PFSK-1 (cell line): Measurements from ENCODE around the gene SAT1.

Experiments used
- POLR2AphosphoS5 ChIP-seq: IDR thresholded peaks from 2 replicates; pipeline ENCODE4 v1.6.1; 2012; ENCODE audit warnings: low read depth, mild to moderate bottlenecking, control low read depth, low read length, moderate library complexity
- SIN3A ChIP-seq: IDR thresholded peaks from 2 replicates; pipeline ENCODE4 v1.6.1; 2012; ENCODE audit warnings: mild to moderate bottlenecking, low read length, moderate library complexity, borderline replicate concordance; ENCODE audit not compliant: insufficient read depth
- TAF1 ChIP-seq: IDR thresholded peaks from 2 replicates; pipeline ENCODE4 v1.6.1; 2012; ENCODE audit warnings: low read length, control low read depth, borderline replicate concordance; ENCODE audit not compliant: insufficient read depth
- TF ChIP-seq, protein P1 (sequence below), 2 experiments: IDR thresholded peaks; 2 replicates each; pipeline versions ENCODE4 v1.6.1 to v1.8.0; 2011 to 2012; ENCODE audit warnings: low read depth in 2 of 2, low read length in 2 of 2, control low read depth in 1 of 2, inconsistent platforms in 1 of 2, mild to moderate bottlenecking in 1 of 2, moderate library complexity in 1 of 2; ENCODE audit not compliant: insufficient read depth in 1 of 2

DNA sequence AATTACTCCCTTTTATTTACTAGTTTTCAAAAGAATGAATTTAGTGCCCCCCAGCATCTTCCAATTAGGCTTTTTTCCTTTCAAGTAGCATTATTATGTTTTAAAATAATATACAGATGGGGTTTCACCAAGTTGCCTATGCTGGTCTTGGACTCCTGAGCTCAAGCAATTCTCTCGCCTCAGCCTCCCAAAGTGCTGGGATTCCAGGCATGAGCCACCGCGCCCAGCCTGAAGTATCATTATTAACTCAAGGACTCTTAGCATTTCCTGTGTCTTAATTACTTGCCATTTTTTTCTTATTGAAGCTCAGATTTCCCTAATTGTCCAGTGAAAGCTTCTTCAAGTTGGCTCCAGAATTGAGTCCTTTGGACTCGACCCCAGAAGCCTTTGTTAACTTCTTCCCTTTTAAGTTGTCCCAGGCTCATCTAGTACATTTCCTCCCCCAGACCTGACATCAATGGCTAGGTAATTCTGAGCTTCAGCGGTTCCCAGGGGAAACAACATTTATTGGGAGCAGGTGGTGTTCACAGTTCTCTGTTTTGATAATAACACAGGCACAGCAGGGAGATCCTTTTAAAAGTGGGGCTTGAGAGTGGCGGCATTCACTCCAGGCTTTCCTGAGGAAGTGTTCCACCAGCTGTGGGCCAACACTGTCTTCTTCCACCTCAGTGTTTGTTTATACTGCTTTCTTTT lies 10.0 kb downstream of the SAT1 start:
- TF ChIP-seq POLR2AphosphoS5 (peak; percentile 26; the same call in 1 of the 2 replicates), TAF1 (no peak), SIN3A (peak; percentile 24; the same call in 1 of the 2 replicates)
- TF ChIP-seq, protein P1, sequence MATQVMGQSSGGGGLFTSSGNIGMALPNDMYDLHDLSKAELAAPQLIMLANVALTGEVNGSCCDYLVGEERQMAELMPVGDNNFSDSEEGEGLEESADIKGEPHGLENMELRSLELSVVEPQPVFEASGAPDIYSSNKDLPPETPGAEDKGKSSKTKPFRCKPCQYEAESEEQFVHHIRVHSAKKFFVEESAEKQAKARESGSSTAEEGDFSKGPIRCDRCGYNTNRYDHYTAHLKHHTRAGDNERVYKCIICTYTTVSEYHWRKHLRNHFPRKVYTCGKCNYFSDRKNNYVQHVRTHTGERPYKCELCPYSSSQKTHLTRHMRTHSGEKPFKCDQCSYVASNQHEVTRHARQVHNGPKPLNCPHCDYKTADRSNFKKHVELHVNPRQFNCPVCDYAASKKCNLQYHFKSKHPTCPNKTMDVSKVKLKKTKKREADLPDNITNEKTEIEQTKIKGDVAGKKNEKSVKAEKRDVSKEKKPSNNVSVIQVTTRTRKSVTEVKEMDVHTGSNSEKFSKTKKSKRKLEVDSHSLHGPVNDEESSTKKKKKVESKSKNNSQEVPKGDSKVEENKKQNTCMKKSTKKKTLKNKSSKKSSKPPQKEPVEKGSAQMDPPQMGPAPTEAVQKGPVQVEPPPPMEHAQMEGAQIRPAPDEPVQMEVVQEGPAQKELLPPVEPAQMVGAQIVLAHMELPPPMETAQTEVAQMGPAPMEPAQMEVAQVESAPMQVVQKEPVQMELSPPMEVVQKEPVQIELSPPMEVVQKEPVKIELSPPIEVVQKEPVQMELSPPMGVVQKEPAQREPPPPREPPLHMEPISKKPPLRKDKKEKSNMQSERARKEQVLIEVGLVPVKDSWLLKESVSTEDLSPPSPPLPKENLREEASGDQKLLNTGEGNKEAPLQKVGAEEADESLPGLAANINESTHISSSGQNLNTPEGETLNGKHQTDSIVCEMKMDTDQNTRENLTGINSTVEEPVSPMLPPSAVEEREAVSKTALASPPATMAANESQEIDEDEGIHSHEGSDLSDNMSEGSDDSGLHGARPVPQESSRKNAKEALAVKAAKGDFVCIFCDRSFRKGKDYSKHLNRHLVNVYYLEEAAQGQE (IDR thresholded peaks at IDR 0.05; ENCODE audit: insufficient read depth in 1 of 2, low read depth in 2 of 2, low read length in 2 of 2), result 0 out of 4 replicates have a peak, but pooled peaks of 1 of the 2 experiments have one; percentile 45
